NOMO-1 (cell line): ENCODE measurements around the gene SLC22A31.
"Not testable (repeated sequence)": the region's sequence is repeated elsewhere in the genome, so short reads cannot be mapped to it uniquely, and the experiment has no call there.

Experiments used
- DNase-seq, 2 experiments: peaks; one replicate each; lab custom pipeline; 2025; ENCODE audit not compliant: unreplicated experiment in 2 of 2; lab: John Stamatoyannopoulos, UW

SLC22A31 gene

DNA sequence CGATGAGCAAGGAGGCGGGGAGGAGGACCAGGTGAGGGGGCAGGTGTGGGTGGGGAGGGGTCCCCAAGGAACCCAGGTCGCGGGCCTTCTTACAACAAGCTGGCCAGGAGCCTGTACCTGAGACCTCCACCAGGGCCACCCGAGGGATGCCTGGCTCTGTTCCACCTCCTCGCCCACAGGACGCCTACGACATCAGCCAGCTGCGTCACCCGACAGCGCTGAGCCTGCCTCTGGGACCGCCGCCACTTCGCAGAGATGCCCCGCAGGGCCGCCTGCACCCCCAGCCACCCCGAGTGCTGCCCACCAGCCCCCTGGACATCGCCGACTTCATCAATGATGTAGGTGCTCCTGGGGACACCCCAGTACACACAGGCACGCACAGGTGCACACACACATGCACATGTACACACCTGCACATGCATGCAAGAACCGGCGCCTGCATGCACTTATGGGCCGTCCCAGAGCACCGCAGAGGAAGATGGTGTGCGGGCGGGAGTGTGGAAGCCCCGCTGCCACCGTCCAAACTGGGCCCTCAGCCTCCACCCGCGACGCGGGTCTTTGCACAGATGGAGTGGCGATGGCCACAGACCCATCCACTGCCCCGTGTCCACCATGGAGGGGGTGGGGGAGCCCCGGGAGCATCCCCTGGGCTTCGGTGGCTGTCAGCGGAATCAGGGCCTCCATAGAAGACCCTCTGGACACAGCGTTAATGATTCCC lies 6.6 kb downstream of the SLC22A31 start:
- no peak for DNase-seq

DNA sequence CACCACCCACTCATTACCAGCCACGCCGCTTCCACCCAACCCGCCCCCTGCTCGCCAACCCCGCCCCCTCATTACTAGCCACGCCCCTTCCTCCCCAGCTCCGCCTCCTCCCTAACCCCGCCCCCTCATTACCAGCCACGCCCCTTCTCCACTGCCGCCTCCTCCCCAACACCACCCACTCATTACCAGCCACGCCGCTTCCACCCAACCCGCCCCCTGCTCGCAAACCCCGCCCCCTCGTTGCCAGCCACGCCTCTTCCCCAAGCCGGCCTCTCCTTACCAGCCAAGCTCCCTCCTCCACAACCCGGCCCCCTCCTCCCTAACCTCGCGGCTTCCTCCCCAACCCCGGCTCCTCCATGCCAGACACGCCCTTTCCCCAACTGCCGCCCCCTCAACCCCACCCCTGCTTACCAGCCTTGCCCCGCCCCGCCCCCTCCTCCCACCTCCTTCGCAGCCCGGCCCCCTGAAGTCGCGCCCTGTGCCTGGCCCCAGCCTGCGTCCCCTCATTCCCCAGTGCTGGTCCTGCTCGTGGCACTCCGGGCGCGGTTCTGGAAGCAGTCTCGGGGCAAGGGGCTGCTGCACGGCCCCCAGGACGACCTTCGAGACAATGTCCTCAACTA lies 7.3 kb downstream of the SLC22A31 start:
- DNase-seq = peak; percentile 24 to 60

DNA sequence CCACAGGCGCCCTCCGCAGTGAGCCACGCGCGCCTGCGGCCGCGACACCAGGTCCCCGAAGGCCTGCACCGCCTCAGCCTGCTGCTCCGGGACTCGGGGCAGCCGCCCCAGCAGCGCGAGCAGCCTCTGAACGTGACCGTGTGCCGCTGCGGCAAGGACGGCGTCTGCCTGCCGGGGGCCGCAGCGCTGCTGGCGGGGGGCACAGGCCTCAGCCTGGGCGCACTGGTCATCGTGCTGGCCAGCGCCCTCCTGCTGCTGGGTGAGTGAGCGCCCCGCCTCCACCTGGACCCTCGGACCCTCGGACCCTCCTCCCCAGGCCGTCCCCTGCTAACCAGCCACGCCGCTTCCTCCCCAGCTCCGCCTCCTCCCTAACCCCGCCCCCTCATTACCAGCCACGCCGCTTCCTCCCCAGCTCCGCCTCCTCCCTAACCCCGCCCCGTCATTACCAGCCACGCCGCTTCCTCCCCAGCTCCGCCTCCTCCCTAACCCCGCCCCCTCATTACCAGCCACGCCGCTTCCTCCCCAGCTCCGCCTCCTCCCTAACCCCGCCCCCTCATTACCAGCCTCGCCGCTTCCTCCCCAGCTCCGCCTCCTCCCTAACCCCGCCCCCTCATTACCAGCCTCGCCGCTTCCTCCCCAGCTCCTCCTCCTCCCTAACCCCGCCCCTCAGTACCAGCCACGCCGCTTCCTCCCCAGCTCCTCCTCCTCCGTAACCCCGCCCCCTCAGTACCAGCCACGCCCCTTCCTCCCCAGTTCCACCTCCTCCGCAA lies 8.0 kb downstream of the SLC22A31 start:
- DNase-seq = peak; percentile 49 to 60

DNA sequence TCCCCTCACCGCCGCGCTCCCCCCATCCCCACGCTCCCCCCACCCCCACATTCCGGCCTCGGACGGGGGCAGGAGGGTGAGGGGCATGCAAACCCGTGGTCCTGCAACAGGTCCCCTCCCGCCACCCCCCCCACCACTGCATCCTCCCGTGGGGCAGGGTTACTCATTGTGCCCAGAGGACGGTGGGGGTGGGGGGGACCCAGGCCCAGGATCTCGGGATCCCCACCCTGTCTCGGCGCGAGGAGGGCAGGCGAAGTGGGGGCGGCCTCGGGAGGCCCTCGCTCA lies 8.5 kb downstream of the SLC22A31 start:
- DNase-seq = no peak

DNA sequence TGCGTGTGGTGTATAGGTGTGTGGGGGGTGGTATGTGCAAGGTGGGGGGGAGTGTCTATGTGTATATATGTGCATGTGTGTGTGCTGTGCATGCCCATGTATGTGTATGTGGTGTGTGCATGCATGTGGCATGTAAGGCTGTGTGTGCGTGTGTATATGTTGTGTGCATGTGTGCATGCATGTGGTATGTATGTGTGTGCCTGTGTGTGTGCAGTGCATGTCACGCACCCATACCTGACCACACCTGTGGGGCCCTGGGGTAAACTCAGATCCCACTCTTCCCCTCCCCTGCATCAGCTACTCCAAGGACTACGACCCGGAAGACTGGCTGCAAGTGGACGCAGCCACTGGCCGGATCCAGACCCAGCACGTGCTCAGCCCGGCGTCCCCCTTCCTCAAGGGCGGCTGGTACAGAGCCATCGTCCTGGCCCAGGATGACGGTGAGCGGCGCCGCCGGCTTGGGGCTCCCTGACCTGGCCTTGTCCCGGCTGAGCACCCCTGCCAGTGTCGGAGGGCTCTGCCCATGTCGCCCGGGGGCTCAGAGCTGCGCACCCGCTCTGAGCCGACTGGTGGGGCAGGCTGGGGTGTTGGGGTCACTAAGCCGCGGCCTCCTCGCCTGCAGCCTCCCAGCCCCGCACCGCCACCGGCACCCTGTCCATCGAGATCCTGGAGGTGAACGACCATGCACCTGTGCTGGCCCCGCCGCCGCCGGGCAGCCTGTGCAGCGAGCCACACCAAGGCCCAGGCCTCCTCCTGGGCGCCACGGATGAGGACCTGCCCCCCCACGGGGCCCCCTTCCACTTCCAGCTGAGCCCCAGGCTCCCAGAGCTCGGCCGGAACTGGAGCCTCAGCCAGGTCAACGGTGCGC lies 9.1 kb downstream of the SLC22A31 start:
- no peak for DNase-seq

DNA sequence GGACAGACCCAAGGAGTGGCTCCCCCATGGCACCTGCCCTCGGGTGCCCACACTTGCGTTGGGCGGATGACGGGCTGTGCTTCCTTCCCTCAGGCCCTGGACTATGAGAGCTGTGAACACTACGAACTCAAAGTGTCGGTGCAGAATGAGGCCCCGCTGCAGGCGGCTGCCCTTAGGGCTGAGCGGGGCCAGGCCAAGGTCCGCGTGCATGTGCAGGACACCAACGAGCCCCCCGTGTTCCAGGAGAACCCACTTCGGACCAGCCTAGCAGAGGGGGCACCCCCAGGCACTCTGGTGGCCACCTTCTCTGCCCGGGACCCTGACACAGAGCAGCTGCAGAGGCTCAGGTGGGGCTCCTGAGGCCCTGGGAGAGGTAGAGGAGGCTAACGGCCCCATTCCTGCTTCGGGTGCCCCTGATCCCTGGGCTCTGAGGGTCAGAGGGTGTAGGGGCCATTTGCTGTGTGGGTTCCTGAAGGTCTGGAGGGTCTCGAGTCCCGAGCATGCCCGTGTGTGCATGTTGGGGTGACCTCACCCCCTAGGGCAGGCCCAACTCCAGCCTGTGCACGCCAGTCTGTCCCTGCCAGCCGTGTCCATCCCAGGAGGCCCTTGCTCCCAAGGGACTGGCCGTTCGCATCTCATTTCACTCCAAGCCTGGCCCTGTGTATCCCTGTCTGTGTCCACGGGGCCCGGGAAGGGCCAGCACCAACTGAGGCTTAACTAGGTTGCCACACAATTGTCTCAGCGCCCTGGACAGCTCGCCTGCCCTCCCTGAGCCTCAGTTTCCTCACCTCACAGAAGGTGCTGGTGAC lies 10.0 kb downstream of the SLC22A31 start:
- no peak for DNase-seq

DNA sequence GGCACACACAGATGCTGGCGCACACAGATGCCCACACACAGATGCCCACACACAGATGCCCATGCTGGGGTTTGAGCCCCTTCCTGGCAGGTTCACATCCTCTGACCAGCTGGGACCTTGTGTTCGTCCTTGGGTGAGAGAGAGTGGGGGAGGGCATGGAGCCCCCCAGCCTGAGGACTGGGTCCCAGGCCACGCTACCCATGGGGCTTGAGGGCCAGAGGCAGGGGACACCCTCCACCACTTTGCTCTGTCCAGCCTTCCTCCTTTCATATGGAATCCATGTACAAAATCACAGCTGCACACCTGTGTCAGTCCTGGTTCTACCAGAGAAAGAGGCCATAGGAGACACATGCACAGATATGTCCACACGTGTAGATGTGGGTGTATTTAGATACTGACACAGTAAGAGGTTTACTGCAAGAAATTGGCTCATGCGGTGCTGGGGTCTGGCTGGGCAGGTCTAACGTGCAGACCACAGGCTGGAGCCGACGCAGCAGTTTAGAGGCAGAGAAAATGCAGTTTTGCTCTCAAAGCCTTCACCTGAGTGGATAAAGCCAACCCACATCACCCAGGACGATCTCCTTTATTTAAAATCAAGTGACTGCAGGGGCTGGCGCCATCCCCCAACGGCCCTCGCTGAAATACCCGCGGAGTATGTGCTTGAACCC lies 10.8 kb downstream of the SLC22A31 start:
- no peak for DNase-seq

DNA sequence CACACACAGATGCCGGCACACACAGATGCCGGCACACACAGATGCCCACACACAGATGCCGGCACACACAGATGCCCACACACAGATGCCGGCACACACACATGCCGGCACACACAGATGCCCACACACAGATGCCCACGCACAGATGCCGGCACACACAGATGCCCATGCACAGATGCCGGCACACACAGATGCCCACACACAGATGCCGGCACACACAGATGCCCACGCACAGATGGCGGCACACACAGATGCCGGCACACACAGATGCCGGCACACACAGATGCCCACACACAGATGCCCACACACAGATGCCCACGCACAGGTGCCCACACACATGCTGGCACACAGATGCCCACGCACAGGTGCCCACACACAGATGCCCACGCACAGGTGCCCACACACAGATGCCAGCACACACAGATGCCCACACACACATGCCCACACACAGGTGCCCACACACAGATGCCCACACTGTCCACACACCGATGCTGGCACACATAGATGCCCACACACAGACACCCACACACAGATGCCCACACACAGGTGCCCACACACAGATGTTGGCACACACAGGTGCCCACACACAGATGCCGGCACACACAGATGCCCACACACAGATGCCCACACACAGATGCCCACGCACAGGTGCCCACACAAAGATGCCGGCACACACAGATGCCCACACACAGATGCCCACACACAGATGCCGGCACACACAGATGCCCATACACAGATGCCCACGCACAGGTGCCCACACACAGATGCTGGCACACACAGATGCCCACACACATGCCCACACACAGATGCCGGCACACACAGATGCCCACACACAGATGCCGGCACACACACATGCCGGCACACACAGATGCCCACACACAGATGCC lies 11.6 kb downstream of the SLC22A31 start:
- not testable (repeated sequence) for DNase-seq

DNA sequence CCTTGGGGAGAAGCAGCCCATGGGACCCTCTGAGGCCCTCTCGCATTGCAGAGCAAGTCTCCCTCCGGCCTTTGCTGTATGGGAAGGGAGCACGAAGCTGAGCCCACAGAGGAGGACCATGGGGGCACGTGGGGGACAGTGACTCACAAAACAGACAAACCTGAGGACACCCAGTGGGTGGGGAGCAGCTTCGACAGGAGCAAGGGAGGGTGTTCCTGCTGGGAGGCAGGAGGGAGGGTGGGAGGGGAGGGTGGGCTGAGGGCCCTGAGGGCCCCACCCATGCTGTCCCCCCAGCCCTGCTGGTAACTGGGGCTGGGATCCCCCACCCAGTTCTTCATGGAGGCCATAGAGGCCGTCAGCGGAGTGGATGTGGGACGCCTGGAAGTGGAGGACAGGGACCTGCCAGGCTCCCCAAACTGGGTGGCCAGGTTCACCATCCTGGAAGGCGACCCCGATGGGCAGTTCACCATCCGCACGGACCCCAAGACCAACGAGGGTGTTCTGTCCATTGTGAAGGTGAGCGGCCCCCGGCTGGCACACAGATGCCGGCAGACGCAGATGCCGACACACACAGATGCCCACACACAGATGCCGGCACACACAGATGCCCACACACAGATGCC lies 12.5 kb downstream of the SLC22A31 start:
- no peak for DNase-seq

DNA sequence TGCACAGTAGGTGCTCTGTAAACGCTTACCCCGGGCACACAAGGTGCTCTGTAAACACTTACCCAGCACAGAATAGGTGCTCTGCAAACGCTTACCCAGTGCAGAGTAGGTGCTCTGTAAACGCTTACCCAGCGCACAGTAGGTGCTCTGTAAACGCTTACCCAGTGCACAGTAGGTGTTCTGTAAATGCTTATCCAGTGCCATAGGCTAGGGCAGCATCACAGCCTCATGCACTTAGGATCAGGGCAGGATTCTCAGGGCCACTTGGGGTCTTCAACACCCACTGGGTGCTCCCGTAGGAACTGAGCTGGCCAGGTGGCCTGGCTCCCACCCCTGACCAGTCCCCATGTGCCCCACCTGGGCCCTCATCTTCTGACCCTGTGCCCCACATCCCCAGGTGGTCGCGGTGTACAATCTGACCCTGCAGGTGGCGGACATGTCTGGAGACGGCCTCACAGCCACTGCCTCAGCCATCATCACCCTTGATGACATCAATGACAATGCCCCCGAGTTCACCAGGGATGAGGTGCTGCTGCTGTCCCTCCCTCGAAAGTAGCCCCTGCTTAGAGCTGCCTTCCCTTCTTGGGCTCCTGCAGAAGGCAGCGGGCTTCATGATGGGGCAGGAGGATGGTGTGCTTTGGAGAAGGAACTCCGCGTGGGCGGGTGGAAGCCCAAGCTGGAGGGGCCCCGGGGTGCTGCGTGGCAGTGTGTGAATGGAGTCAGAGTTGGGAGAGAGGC lies 13.1 kb downstream of the SLC22A31 start:
- peak; percentile 34 to 40 for DNase-seq

DNA sequence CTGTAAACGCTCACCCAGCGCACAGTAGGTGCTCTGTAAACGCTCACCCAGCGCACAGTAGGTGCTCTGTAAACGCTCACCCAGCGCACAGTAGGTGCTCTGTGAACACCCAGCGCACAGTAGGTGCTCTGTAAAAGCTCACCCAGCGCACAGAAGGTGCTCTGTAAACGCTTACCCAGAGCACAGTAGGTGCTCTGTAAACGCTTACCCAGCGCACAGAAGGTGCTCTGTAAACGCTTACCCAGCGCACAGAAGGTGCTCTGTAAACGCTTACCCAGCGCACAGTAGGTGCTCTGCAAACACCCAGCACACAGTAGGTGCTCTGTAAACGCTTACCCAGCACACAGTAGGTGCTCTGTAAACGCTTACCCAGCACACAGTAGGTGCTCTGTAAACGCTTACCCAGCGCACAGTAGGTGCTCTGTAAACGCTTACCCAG lies 13.7 kb downstream of the SLC22A31 start:
- not testable (repeated sequence) for DNase-seq

DNA sequence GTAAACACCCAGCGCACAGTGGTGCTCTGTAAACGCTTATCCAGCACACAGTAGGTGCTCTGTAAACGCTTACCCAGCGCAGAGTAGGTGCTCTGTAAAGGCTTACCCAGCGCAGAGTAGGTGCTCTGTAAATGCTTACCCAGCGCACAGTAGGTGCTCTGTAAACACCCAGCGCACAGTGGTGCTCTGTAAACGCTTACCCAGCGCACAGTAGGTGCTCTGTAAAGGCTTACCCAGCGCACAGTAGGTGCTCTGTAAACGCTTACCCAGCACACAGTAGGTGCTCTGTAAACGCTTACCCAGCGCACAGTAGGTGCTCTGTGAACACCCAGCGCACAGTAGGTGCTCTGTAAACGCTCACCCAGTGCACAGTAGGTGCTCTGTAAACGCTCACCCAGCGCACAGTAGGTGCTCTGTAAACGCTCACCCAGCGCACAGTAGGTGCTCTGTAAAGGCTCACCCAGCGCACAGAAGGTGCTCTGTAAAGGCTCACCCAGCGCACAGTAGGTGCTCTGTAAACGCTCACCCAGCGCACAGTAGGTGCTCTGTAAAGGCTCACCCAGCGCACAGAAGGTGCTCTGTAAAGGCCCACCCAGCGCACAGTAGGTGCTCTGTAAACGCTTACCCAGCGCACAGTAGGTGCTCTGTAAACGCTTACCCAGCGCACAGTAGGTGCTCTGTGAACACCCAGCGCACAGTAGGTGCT lies 14.3 kb downstream of the SLC22A31 start:
- not testable (repeated sequence) for DNase-seq

DNA sequence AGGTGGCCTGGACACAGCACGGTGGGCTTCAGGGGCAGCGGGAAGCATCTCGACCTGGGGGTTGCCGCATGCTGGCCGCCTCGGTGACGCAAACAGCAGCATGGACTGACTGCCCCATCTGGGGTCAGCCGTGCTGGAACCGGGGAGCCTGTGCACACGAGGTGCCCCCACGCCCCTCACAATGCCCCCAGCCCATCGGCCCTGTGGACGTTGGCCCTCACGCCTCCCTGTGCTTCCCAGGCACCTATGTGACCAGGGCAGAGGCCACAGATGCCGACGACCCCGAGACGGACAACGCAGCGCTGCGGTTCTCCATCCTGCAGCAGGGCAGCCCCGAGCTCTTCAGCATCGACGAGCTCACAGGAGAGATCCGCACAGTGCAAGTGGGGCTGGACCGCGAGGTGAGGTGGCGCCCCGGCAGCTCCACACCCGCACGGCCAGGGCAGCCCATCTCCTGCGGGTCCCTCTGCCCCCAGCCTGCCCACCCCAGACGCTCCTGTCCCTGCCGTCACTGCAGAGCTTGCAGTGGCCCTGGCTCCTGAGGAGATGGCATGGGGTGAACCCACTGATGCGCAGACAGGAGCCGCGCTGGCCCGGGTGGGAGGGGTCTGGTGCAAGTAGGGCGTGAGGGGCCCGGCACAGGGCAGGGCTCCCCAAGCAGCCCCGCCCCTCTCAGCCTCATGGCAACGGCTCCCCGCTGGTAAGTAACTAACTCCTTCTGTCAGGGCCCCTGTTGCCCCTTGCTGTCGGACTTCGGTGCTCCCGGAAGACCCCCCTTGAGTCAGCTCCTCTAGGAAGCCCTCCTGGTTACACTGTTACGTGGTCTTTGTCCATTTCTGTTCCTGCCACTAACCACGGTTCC lies 15.2 kb downstream of the SLC22A31 start:
- DNase-seq = no peak

DNA sequence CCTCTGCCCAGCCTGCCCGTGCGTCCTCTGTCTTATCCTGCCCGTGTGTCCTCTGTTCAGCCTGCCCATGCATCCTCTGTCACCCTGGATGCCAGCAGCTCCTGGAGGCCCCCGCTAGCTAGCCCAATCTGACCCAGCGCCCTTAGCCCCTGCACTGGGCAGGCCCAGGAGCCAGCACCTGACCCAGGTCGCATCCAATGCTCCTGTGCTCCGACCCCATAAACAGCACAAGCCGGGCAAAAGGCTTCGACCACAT lies 15.7 kb downstream of the SLC22A31 start:
- DNase-seq = no peak

DNA sequence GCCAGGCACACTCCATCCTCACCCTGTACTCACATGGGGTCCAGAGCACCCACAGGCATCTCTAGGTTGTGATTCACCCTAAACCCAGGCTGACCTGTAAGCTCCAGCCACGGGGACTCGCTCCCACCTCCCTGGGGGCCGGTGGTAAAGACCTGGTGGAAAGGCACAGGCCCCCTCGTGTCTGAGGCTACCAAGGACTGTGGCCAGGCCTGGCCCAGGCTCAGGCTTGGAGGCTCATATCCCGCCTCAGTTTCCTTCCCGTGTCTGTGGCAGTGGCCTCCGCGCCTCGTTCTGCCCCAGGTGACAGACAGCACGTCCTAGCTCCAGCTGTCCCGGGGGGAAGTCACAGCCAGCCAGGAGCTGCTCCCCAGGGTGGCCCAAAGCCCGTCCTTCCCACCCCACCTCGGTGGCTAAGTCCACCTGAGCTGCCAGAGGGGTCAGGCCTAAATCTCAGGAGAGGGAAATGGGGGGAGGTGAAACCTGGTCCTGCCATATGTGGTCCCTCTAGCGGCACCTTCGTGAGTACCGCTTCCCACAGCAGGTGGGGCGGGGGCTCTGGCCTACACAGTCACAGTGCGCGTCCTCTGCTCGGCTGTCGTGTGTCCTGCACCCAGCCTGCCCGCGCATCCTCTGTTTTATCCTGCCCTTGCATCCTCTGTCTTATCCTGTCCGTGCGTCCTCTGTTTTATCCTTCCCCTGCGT lies 16.2 kb downstream of the SLC22A31 start:
- DNase-seq = no peak

DNA sequence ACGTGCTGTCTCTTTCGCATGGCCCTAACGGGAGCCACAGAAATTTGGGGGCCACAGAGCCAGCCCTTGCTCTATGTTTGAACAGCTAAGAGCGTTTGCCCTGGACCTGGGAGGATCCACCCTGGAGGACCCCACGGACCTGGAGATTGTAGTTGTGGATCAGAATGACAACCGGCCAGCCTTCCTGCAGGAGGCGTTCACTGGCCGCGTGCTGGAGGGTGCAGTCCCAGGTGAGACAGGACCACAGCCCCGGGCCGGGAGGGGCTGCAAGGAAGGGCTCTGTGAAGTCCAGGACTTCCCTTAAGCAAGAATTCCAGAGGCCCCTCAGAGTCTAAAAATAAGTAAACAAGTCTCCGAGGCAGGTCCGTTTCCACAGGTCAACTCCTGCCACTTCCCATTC lies 16.9 kb downstream of the SLC22A31 start:
- no peak for DNase-seq
